ENCODE data around the gene HEPACAM.

The HEPACAM gene

DNA sequence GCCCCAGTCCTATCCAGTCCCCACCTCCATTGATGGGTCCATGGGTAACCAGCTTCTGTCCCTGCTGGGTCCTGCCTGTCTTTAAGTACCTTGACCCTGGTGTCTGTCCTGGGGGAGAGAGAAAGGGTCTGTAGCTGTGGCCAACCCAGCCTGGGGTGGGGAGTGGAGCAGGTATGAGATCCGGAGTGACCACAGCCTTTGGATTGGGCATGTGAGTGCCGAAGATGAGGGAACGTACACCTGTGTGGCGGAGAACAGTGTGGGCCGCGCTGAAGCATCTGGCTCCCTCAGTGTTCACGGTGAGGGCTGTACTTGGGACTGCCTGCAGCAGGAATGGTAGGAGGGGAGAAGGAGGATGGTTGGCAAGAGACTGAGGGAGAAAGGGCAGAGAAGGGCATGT lies 65.4 kb downstream of the HEPACAM start:
- peaks cover 6% of the 10 kb centered on the region; the same call in 1 of the 2 replicates for H3K27me3 ChIP-seq (ENCODE audit: low read depth, low read length)
- H4K20me1 ChIP-seq (ENCODE audit: insufficient read depth, low read length), result no peaks in the 10 kb centered on the region
- no peaks in the 10 kb centered on the region for H3K79me2 ChIP-seq (ENCODE audit: low read length)
- no peak overlapping the region for H3K4me3 ChIP-seq (ENCODE audit: low read length)
- H3K4me2 ChIP-seq (ENCODE audit: low read length), result no peak overlapping the region
- H3K9ac ChIP-seq (ENCODE audit: low read length), result no peak overlapping the region
- no peak overlapping the region for H3K27ac ChIP-seq (ENCODE audit: low read length)
- H3K9me3 ChIP-seq (ENCODE audit: insufficient read depth, low read length), result no peaks in the 10 kb centered on the region
- no peak overlapping the region for H2AFZ ChIP-seq (ENCODE audit: low read depth, low read length)
- no peaks in the 10 kb centered on the region for H3K36me3 ChIP-seq (replicated peaks; ENCODE audit: low read depth, low read length)
- no peak for TF ChIP-seq EZH2phosphoT487 (IDR thresholded peaks at IDR 0.05; ENCODE audit: low read depth)
- TF ChIP-seq, protein P1, sequence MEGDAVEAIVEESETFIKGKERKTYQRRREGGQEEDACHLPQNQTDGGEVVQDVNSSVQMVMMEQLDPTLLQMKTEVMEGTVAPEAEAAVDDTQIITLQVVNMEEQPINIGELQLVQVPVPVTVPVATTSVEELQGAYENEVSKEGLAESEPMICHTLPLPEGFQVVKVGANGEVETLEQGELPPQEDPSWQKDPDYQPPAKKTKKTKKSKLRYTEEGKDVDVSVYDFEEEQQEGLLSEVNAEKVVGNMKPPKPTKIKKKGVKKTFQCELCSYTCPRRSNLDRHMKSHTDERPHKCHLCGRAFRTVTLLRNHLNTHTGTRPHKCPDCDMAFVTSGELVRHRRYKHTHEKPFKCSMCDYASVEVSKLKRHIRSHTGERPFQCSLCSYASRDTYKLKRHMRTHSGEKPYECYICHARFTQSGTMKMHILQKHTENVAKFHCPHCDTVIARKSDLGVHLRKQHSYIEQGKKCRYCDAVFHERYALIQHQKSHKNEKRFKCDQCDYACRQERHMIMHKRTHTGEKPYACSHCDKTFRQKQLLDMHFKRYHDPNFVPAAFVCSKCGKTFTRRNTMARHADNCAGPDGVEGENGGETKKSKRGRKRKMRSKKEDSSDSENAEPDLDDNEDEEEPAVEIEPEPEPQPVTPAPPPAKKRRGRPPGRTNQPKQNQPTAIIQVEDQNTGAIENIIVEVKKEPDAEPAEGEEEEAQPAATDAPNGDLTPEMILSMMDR (IDR thresholded peaks at IDR 0.05; ENCODE audit: low read depth, low read length), result no peak
- no peaks in the 10 kb centered on the region for H3K4me1 ChIP-seq (ENCODE audit: low read length)

DNA sequence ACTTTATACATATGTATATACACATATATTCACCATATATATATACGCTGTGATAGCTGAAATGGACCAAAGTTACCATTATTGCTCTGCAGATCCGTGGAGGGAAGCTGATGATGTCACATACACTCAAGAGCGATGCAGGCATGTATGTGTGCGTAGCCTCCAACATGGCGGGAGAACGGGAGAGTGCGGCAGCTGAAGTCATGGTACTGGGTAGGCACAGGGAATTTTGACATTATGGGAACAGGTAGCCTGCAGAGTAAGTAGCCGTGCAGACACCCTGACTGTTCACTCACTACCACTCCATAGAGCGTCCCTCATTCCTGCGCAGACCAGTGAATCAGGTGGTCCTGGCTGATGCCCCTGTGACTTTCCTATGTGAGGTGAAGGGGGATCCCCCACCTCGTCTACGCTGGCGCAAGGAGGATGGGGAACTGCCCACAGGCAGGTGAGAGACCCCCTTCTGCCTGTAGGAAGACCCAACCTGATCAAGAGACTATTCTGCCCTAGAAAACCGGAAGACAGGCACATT lies 65.9 kb downstream of the HEPACAM start:
- Histone ChIP-seq H3K27ac (ENCODE audit: low read length) (no peak overlapping the region), H3K4me1 (ENCODE audit: low read length) (no peaks in the 10 kb centered on the region), H3K4me2 (ENCODE audit: low read length) (no peak overlapping the region), H4K20me1 (ENCODE audit: insufficient read depth, low read length) (no peaks in the 10 kb centered on the region), H2AFZ (ENCODE audit: low read depth, low read length) (no peak overlapping the region), H3K79me2 (ENCODE audit: low read length) (no peaks in the 10 kb centered on the region), H3K4me3 (ENCODE audit: low read length) (no peak overlapping the region), H3K9ac (ENCODE audit: low read length) (no peak overlapping the region), H3K27me3 (ENCODE audit: low read depth, low read length) (peaks cover 6% of the 10 kb centered on the region; the same call in 1 of the 2 replicates), H3K9me3 (ENCODE audit: insufficient read depth, low read length) (no peaks in the 10 kb centered on the region), H3K36me3 (replicated peaks; ENCODE audit: low read depth, low read length) (no peaks in the 10 kb centered on the region)
- TF ChIP-seq EZH2phosphoT487 (IDR thresholded peaks at IDR 0.05; ENCODE audit: low read depth), result no peak
- TF ChIP-seq, protein P1 (IDR thresholded peaks at IDR 0.05; ENCODE audit: low read depth, low read length), result no peak

DNA sequence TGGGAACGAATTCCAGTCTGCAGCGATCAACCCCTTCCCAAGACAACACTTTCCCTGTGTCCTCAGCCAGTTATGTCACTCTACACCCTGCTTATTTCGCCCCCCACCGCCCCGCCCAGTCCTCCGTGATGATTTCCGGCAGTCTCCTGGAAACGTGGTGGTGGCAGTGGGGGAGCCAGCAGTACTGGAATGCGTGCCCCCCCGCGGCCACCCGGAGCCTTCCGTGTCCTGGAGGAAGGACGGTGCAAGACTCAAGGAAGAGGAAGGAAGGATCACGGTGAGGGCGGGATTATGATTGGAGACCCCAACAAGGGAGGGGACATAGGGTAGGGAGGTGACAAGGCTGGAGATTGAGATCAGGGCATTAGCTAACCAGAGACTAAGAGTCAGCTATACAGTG lies 66.5 kb downstream of the HEPACAM start:
- Histone ChIP-seq H3K4me3 (ENCODE audit: low read length) (no peak overlapping the region), H3K4me2 (ENCODE audit: low read length) (no peak overlapping the region), H3K79me2 (ENCODE audit: low read length) (no peaks in the 10 kb centered on the region), H3K27ac (ENCODE audit: low read length) (no peak overlapping the region), H4K20me1 (ENCODE audit: insufficient read depth, low read length) (no peaks in the 10 kb centered on the region), H2AFZ (ENCODE audit: low read depth, low read length) (no peak overlapping the region), H3K36me3 (replicated peaks; ENCODE audit: low read depth, low read length) (no peaks in the 10 kb centered on the region), H3K27me3 (ENCODE audit: low read depth, low read length) (peaks cover 6% of the 10 kb centered on the region; the same call in 1 of the 2 replicates), H3K4me1 (ENCODE audit: low read length) (no peaks in the 10 kb centered on the region), H3K9me3 (ENCODE audit: insufficient read depth, low read length) (no peaks in the 10 kb centered on the region), H3K9ac (ENCODE audit: low read length) (no peak overlapping the region)
- TF ChIP-seq, protein P1 (IDR thresholded peaks at IDR 0.05; ENCODE audit: low read depth, low read length), result no peak
- TF ChIP-seq EZH2phosphoT487 (IDR thresholded peaks at IDR 0.05; ENCODE audit: low read depth), result no peak
